Upper lobe of left lung (tissue), 4 donors: ENCODE results near the gene ZHX3.

Source experiments
- POLR2A ChIP-seq, 4 donors: fragments of 450-650 bp; IDR thresholded peaks; one replicate each; pipeline ENCODE4 v1.5.1; 2016 to 2017; ENCODE audit warnings: antibody characterized with exemption in 4 of 4, mild to moderate bottlenecking in 2 of 4
- TF ChIP-seq, protein P1 (sequence below), 6 experiments: fragments of 450-650 bp in 4 of 6; fragments of 200-600 bp in 2 of 6; sonication (generic) in 2 of 6; IDR thresholded peaks; one replicate each; pipeline ENCODE4 v1.5.1; 2016 to 2019; ENCODE audit warnings: antibody characterized with exemption in 6 of 6

DNA sequence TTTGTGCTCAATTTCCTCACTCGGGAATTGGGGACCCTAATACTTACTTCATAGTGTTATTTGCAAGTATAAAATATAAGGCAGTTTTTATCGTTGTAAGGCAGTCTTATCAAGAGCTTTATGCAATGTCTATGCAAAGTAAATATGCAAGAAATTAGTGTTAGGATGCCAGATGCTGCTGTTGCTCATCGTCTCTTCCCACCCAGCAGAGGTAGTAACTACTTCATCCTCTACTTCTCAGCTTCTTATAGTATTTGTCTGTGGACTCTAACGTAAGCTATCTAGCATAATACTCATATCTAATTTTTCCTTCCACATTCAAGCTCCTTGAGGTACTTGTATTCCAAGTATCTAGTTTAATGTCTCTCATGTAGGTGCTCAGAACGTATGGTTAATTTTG lies 168.6 kb downstream of the ZHX3 start:
- TF ChIP-seq, protein P1, sequence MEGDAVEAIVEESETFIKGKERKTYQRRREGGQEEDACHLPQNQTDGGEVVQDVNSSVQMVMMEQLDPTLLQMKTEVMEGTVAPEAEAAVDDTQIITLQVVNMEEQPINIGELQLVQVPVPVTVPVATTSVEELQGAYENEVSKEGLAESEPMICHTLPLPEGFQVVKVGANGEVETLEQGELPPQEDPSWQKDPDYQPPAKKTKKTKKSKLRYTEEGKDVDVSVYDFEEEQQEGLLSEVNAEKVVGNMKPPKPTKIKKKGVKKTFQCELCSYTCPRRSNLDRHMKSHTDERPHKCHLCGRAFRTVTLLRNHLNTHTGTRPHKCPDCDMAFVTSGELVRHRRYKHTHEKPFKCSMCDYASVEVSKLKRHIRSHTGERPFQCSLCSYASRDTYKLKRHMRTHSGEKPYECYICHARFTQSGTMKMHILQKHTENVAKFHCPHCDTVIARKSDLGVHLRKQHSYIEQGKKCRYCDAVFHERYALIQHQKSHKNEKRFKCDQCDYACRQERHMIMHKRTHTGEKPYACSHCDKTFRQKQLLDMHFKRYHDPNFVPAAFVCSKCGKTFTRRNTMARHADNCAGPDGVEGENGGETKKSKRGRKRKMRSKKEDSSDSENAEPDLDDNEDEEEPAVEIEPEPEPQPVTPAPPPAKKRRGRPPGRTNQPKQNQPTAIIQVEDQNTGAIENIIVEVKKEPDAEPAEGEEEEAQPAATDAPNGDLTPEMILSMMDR (IDR thresholded peaks at IDR 0.05), result no peak
- TF ChIP-seq POLR2A (IDR thresholded peaks at IDR 0.05), result no peak
